GM23338 (cell line): ENCODE data around the gene EGF. TPM values are rescaled to one million over a fixed set of nuclear protein-coding genes. Genes with fewer than 3 reads are reported as not detected.

Experiments used
- polyA plus RNA-seq: library from polyadenylated mRNA; unstranded; fragments of >200 nt; fragmentation: Nextera tagmentation; extraction: Ambion mirVana; gene quantifications from 2 replicates; pipeline ENCODE4 v1.2.1, GENCODE V29; 2016
- small RNA-seq: library from RNA; depleted of rRNA; stranded (forward); fragments of <200 nt; gene quantifications from one replicate; pipeline ENCODE3, GENCODE V24; 2014; ENCODE audit warnings: low replicate concordance
- total RNA-seq: library from RNA; depleted of rRNA; stranded (reverse); fragments of >200 nt; shearing (Covaris generic); gene quantifications from 2 replicates; pipeline ENCODE4 v1.2.3, GENCODE V29; 2014; rRNA removed

The EGF gene
- total and polyA plus RNA-seq, 2 experiments from 2014 or later = 1.4 to 3.0 TPM

Small RNA genes lying within 50 kb of the gene (small RNA-seq; reads per million reads assigned to genes)
- not detected for gene RNU6-35P

Other genes with a start within 250 kb of the EGF start
- gene CASP6, start 209.4 kb upstream of the EGF start, total RNA-seq = 30.5 and 42.3 TPM in 2 replicates
- gene CASP6, start 209.4 kb upstream of the EGF start, polyA plus RNA-seq = 35.4 and 36.0 TPM in 2 replicates
- gene PLA2G12A, start 182.8 kb upstream of the EGF start, total RNA-seq = 20.9 and 30.8 TPM in 2 replicates
- 55.9 and 70.7 TPM in 2 replicates for gene PLA2G12A, start 182.8 kb upstream of the EGF start, polyA plus RNA-seq
- not detected in 2 replicates for gene CFI, start 110.9 kb upstream of the EGF start, total RNA-seq
- gene CFI, start 110.9 kb upstream of the EGF start, polyA plus RNA-seq = not detected in 2 replicates
- gene GAR1, start 97.1 kb upstream of the EGF start, total RNA-seq = 13.8 and 19.5 TPM in 2 replicates
- gene GAR1, start 97.1 kb upstream of the EGF start, polyA plus RNA-seq = 98.7 and 106 TPM in 2 replicates
- not detected in 2 replicates for gene RRH, start 84.9 kb upstream of the EGF start, total RNA-seq
- gene RRH, start 84.9 kb upstream of the EGF start, polyA plus RNA-seq = not detected in 2 replicates
- 0.14 and 0.43 TPM in 2 replicates for gene LRIT3, start 64.8 kb upstream of the EGF start, total RNA-seq
- not detected in 2 replicates for gene LRIT3, start 64.8 kb upstream of the EGF start, polyA plus RNA-seq